ENCODE data around the gene MYH4. TPM values are rescaled to one million over a fixed set of nuclear protein-coding genes. Genes with fewer than 3 reads are reported as not detected.

The MYH4 gene
- total and polyA plus RNA-seq, 5 donors from 2014 or later: not detected

Other genes starting within 250 kb of the MYH4 start
- not detected for gene MYH13, start 96.6 kb downstream of the MYH4 start, total RNA-seq
- not detected for gene MYH13, start 96.6 kb downstream of the MYH4 start, polyA plus RNA-seq
- not detected for gene MYH8, start 47.6 kb downstream of the MYH4 start, total RNA-seq
- gene MYH8, start 47.6 kb downstream of the MYH4 start, polyA plus RNA-seq: not detected
- gene MYH1, start 49.0 kb upstream of the MYH4 start, total RNA-seq: not detected
- not detected for gene MYH1, start 49.0 kb upstream of the MYH4 start, polyA plus RNA-seq
- gene MYH2, start 80.1 kb upstream of the MYH4 start, total RNA-seq: not detected
- gene MYH2, start 80.1 kb upstream of the MYH4 start, polyA plus RNA-seq: not detected
- 7.9 TPM for gene MYH3, start 187.8 kb upstream of the MYH4 start, total RNA-seq
- under 1 TPM in 2 of 4 donors, not detected in 2; 0.28 to 0.41 TPM for gene MYH3, start 187.8 kb upstream of the MYH4 start, polyA plus RNA-seq
- 15.0 TPM for gene SCO1, start 228.0 kb upstream of the MYH4 start, total RNA-seq
- 10 to 100 TPM; 14.7 to 17.5 (median 16.1) TPM for gene SCO1, start 228.0 kb upstream of the MYH4 start, polyA plus RNA-seq
- gene ADPRM, start 228.0 kb upstream of the MYH4 start, total RNA-seq: 25.1 TPM
- 10 to 100 TPM; 41.7 to 58.6 (median 52.4) TPM for gene ADPRM, start 228.0 kb upstream of the MYH4 start, polyA plus RNA-seq